GM19025 (cell line): ENCODE measurements around the gene CUX1.
"Not testable (repeated sequence)": the region's sequence is repeated elsewhere in the genome, so short reads cannot be mapped to it uniquely, and the experiment has no call there.

Experiments
- ATAC-seq: cut with Tn5 transposase; IDR thresholded peaks from one replicate; pipeline ENCODE4 v1.9.1; 2021; ENCODE audit warnings: mild to moderate bottlenecking, low read depth, moderate library complexity; ENCODE audit not compliant: unreplicated experiment

CUX1 gene

DNA sequence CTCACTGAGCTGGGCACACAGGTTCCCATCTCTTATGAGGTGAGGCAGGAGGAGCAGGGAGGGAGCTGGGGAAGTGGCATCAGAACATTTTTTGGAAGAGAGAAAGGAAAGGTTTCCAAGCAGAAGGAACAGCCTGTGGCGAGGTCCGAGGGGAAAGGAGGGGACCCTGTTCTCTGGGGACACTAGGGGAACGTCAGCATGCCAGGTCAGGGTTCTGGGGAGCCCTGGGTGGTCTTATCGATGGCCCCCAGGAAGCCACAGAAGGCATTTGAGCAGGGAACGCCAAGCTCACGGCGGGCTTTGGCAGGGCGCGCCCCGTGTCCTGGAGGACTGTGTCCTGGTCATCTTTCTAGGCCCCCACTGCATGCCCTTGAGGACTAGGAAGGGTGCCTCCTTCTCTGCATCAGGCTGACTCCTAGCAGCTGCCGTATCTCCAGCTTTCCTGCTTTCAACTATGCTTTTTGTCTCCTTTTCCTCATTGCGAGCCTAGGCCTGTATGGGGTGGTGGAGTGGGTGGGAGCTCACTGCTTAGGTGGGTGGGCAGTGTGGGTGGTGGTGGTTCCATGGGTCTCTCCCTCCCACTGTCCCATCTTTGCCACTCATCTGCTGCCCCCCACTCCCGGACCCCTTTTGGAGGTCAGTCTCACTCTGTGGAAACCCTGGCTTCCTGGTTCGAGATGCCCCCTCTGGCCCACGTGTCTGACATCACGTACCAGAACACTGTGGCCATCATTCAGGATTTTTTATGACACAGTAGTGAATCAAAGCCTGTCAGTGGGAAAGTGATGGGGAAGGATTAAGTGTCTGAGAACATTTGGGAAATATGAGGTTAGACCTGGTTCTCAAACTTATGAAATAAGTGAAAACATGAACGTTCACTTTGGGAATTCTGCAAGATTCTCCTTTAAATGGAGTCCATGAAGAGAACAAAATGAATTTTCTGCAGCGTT, 89.1 kb downstream of the CUX1 start:
- no peak for ATAC-seq

DNA sequence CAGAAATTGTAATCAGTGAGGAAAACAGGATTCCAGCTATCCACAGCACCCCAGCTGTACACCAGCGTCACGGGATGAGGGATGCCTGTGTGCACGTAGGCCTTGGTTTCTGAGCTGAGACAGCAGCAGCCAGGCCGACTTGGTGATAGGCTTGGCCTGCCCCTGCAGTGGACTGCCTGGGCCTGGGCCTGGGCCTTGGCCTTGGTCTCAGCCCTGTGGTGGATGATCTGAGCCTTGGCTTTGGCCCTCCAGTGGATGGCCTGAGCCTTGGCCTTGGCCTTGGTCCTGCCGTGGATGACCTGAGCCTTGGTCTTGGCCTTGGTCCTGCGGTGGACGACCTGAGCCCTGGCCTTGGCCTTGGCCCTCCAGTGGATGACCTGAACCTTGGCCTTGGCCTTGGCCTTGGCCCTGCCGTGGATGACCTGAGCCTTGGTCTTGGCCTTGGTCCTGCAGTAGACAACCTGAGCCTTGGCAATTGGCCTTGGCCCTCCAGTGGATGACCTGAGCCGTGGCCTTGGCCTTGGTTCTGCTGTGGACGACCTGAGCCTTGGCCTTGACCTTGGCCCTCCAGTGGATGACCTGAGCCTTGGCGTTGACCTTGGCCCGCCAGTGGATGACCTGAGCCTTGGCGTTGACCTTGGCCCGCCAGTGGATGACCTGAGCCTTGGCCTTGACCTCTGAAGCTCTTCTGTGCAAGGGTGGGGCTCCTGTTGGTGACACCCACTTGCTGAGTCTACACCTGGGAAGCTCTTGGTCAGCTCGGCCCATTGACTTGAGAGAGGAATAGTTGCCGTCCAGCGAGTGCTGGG, 93.8 kb downstream of the CUX1 start:
- ATAC-seq: no peak

DNA sequence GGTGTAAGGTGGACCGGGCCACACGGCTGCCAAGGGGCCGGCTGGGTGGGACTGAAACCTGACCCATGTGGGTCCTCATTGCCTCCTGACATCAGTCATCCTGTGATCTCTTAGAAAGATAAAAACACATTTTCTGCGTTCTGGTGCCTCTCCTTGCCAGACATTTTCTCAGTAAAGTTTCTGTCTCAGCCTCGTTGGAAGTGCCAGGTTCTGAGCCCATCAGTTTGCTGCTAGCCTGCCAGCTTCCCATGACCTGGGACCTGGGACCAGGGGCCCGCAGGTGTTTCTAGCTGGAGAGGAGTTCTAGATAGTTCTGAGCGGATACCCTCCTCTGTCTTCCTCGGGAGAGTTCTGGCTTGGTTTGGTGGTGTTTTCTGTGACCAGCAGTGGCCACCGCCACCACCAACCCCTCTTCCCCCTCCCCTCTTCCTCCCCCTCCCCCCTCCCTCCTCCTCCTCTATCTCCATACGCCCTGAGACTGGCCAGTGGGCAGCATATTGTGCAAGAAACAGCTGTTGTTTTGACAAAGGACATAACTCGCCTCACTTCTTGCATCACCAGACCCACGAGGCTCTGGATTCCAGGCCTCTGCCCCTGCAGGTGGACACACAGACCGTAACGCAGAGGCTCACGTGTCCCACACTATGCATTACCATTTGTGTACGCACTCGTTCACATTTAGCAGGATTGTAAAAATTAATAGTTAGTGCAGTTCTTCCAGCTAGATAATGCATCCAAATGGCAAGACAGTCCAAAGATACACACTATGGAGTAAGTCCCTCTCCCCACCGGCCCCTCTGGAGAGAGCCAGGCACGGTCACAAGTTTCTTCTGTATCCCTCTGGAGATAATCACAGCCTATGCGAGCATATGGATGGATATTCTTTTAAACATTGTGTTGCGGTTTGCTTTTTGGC, 94.6 kb downstream of the CUX1 start:
- no peak for ATAC-seq

DNA sequence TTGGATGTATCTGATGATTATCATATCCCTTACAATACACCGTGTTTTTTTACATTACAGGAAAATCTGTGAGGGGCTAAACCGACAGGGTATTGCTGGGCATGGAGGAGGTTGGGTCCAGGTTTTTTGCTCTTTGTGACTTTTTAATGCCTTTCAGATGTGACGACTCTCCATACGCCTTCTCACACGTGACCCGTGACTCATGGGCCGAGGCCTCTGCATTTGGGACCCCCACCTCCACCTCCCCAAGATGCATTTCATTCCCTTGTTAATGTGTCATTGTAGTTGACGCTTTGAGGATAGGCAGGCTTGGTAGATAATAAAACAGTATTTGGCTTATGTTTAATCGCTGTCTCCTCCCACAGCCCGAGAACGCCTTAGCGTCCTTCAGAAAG, 95.3 kb downstream of the CUX1 start:
- ATAC-seq: no peak

DNA sequence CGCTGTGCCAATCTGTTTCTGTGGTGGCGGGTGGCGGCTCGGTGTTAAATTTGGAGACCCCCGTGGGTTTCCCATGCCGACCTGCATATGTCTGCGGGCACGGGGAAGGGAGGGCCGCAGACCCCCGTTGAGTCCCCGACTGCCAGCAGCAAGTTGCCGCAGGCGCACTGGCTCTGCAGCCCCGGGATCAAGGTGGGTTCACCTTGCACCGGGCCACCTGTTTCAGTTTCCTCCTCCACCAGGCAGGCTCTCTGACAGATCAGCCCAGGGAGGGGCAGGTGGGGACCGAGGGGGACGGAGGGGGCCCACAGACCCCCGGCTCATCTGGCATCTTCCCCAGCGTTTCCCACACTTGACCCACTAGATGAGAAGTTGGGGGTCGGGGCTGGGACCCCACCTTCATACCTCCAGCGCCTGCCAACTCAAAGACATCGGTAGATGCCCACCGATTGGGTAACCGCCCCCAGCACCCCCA, 95.9 kb downstream of the CUX1 start:
- no peak for ATAC-seq

DNA sequence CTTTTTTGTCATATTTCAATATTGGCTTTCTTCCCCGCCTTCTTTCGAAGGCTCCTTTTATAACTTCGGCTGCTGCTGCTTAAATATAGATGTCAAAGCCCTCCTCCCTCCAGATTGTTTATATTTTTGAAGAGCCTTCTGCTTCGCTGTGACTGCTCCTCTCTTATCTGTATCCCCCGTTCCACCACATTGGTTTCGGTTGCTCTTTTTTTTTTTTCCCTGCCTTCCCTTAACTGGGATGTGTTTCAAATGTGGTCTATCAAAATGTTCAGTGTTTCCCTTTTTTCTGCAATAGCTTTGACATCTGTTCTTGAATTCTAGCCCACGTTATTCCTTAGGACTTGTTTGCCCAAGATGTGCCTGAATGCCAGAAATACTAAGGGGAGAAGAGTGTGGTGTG, 96.4 kb downstream of the CUX1 start:
- no peak for ATAC-seq

DNA sequence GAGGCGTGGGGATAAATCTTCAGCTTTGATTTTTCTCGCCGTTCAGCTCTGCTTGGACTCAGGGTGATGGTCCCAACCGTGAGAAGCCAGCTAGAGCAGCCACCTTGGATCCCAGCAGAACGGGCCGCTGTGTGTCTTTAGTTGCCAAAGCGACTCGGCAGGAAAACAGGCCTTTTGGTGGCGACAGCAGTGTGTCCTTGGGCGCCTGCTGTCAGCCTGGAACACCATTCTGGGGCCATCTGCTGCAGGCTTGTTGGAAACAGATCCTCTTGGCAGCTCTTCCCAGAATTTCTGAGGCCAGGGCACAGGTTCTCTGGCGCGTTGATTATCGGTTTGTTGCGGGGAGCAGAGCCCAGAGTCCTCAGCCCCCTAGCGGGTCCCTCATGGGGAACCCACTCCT, 97.6 kb downstream of the CUX1 start:
- no peak for ATAC-seq

DNA sequence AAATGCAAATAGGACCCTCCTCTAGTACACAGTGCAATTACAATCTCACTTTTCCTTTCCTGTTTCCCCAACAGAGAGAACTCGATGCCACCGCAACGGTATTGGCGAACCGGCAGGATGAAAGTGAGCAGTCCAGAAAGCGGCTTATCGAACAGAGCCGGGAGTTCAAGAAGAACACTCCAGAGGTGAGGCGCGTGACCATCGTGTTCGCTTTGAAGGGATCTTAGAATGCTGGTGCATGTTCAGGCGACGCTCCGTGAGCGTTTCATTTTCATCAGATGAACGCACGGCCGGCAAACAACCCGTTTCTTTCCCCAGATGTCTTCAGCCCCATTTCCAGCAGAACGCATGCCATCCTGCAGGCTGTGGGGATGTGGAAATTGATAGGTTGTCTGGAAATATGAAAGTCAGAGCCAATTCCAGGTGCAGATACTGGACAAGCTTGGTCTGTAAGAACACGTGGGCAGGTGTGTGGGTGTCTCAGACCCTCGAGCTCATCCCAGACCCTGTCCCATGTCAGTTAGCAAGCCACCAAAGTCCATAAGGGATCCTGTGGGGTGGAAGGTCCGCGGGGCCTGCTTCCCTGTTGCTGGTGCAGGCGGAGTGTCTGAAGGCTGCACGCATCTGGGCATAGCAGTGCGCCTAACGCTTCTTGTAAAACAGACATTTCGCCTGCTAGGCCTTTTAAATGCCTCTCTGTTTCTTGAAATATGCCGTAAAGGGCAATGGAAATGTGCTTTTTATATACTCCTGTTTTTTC, 98.8 kb downstream of the CUX1 start:
- ATAC-seq: no peak

DNA sequence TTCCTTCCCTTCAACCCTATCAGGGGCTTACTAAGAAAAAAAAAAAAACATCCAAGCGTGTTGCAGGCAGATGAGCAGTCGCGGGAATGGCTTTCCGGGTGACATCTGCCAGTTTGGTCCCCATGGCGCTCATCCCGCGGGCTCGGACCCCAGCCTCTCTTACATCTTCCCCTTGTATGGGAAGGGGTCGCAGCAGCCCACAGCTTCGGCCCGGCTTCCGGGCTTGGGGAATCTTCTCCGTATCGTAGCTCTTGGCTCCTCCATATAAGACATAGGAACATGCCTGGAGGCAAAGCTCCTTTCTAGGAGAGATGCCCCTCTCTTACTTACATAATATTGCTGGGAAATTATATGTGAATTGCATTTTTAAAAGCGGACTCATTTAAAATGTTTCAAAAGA, 99.5 kb downstream of the CUX1 start:
- ATAC-seq: no peak

DNA sequence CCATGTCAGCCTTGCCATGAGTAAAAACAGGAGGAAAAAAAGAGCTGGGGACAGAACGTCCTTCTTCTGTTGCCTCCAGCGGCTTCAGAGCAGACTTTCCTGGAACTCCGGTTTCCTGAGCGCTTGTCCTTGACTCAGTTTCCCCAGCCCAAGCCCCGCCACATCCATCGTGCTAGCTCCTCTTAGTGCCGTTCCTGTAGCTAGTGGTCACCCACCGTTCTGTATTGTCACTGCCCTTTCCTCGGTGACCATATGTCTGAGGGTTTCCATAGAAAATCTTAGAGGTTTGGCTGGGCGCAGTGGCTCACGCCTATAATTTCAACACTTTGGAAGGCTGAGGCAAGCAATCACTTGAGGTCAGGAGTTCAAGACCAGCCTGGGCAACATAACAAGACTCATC, 100.1 kb downstream of the CUX1 start:
- no peak for ATAC-seq

DNA sequence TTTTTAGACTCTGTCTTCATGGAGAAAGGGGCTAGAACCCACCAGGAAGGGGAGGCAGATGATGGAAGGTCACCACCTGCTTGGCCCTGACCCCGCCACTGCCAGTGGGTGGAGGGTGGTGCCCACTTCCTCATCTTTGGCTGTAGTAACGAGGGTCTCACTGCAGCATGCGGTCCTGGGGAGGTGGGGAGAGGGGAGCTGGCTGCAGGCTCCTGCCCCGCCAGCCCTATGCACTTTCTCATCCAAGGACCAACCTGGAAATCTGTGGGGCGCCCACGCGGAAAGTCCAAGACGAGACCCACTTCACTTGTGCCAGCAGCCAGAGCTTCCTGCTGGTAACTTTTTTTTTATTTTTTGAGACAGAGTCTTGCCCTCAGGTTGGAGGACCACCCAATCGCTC, 101.0 kb downstream of the CUX1 start:
- no peak for ATAC-seq

DNA sequence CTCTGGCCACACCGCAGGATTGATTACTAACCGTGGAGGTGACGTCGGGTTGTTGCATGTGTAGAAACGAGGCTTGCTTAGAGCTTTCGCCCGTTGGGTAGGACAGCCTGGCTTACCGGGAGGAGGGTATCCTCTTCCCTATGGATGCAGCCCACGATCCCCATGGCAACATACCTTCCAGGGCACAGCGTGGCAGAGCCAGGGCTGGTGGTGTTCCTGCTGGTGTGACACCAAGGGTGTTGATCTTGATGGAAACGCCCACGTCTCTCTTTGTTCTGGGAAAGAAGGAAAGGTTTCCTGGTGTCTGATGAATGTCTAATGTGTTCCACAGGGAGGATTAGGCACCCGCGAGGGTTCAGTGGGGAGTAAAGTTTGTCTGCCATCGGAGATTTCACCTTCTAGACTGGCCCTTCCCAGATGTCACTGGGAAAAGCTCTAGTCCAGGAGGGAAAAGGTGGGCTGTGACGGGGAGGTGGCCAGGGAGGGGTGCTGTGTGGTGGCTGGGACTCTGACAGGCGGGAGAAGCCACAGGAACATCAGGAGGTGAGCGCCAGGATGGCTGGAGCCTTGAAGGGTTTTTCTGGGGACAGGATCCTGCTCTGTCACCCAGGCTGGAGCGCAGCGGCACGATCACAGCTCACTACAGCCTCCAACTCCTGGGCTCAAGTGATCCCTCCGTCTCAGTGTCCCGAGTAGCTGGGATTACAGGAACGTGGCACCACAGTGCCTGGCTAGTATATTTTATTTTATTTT, 102.1 kb downstream of the CUX1 start:
- ATAC-seq: no peak

DNA sequence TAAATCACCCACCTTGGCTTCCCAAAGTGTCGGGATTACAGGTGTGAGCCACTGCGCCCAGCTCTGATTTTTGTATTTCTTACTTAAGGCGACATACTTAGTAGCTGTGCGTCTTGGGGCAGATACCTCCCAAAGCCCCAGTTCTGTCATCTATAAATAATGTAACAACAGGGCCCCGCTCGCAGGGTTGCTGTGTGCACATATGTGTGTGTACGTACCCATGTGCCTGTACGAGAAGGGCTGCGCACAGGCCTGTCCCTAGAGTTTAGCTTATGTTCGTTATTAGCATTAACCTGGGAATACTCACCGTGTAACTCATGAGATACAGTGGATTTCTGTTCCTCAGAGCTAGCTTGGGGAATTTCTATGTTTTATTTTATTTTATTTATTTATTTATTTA, 103.6 kb downstream of the CUX1 start:
- ATAC-seq: no peak

DNA sequence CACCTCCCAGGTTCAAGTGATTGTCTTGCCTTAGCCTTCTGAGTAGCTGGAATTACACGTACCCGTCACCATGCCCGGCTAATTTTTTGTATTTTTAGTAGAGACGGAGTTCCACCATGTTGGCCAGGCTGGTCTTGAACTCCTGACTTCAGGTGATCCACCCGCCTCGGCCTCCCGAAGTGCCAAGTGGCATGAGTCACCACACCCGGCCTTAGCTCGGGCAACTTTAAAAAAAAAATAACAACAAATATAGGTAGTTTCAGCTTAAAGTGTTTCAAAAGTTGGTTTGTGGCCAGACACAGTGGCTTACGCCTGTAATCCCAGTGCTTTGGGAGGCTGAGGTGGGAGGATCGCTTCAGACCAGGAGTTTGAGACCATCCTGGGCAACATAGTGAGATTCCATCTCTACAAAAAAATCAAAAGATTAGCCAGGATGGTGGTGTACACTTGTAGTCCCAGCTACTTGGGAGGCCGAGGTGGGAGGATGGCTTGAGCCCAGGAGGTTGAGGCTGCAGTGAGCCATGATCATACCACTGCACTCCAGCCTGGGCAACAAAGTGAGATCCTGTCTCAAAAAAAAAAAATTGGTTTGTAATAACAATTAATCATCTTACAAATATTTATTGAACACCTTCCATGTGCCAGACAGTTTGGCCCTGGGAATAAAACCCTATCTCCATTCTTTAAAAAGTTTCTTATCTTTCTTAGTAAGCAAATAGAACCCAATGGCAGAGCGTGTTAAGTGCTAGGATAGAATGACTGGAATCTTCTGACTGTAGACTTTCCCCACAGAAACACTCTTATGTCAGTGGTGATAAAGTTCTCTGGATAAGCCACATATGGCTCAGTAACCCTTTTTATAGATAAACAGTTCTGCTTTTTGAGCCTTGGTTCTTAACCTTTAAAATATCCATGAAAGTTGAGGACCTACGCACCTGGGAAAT, 104.4 kb downstream of the CUX1 start:
- not testable (repeated sequence) for ATAC-seq

DNA sequence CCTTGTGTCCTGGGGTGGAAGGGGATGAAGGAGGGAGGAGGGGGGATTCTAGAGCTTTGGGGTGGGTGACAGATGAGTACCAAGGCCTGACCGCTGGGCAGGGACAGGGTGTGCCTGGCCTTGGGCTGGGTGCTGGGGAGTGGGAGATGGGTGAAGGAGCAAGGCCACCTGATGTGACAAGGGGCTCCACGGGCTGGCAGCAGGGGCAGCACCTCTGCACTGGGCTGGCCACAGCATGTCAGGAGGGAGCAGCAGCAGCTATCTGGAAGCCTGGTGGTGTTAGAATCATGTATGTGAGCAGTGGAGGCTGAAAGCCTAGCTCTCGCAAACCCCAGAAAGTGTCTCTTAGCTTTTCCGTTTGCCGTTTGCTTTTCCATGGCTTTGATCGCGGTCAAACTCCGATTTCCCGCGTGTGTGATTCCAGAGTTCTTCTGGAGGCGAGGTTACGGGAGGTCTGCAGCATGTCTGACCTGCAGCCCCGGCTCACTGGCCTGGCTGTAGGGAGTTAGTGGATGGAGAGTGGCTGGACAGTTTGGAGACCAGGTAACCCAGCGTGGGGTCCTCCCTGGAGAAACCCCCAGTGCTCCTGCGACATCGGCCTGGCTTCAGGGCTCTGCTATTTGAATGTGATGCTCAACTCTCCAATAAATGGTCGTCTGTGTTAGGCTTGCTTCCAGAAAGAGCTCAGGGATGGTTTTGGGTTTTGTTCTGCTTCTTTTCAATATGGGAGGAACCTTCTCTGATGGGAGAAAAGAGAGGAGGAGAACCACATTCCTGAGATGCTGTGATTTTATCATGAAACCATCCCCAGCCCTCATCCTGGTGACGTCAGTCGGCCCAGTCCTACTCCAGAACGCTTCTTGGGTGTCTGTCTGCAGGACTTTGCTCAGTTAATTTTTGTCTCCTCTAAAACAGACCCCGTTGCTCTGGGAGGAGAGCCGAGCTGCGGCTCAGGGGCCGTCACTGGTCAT, 105.5 kb downstream of the CUX1 start:
- ATAC-seq: no peak

DNA sequence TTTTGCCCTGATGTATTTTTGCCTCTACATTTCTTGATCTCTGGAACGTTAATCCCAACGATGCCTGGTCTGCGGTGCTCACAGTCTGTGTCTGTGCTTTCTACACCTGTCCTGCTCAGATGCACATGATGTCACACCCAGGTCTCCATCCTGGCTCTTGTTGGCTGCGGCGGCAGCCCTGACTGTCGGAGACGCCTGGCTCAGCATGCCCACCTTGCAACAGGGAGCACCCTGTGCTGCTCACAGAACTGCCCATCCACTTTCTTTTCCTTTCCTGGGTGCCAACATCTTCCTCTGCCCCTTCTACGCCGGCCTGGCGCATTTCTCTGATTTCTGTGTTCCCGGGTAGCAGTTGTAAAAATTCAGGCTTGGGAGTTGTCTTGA, 106.2 kb downstream of the CUX1 start:
- ATAC-seq: no peak

DNA sequence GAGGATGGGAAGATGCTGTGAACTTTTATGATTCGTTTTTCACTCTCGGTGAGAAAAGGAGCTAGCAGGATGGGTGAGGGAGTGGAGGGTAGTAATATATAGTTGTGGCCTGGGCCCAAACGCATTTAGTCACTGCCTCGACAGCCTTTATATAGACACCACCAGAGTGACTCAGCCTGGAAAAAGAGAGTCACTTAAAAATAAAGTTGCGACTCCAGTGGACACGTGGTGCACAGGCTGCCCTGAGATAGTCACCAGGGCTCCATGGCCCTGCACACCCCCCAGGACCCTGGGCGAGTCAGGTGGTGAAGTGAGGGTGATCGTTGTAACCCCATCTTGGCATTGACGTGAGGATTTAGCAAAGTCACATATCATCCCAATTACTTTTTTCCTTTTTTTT, 106.7 kb downstream of the CUX1 start:
- no peak for ATAC-seq
